Fibroblast of gingiva (primary cell): ENCODE results near the gene PSMD7.

ENCODE experiments used
- DNase-seq: peaks from one replicate; pipeline ENCODE4 v3.0.0-alpha.2; 2011; ENCODE audit warnings: low read depth

The PSMD7 gene

GRCh38 chr16:74296432-74297144 is at the start of gene PSMD7:
TSS of gene PSMD7 (plus strand) at chr16:74296814. CDS start at chr16:74296915, 101 bp downstream.
- peak; percentile 90 for DNase-seq

- no peak for DNase-seq
These were observed 47.4 kb upstream of the PSMD7 start for GRCh38 chr16:74249254-74249653.

DNA sequence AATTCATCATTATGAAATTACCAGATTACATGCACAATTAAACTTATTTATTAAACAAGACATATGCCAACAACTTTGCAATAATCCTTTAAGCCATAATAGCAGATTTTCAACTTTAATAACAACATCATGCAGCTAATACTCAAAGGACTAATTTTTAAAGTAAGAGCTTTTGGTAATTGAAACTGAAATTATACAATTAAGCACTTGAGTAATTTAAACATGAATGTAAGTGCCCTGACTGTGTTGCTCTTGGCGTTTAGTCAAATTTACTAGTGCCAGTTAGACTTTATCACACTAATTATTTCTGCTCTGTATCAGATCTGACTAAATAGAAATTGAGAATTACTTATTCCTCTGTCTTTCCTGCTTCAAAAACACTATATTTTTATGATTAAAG is 46.8 kb upstream of the PSMD7 start:
- DNase-seq, result no peak

- DNase-seq, result no peak
These were observed 44.3 kb upstream of the PSMD7 start for GRCh38 chr16:74252329-74252728.

DNA sequence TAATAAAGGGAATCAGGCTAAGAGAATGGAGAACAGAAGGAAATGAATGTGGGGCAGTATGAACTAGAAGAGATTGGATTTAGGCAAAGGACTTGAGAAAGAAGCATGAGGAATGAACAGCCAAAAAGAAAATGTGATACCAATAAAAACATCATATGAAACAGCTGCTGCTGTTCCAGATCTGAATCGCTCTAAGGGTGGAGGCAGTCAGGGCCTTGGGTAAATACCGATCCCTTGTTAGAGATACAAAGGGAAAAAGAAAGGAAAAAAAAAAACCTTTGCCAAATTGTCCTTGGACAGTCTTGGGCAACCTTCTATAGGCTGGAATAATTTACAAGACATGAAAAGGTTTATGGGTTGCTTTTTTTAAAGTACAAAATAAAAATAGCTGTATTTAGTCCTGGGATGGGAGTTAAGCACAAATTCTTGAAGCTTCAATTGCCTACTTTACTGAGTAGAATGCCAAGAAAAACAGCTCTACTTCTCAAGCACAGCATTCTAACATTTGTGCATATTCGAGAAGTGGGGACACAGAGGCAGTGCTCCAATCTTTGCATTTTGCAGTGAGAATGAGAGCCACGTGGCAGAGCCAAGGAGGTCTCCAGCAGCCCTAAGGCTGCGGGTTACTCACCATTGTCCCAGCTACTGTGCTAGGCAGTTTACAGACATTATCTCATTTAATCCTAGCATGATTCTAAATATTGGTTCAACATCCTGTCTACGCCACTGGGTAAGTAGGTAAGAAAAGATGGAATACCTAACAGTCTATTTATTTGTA is 43.3 kb upstream of the PSMD7 start:
- no peak for DNase-seq

DNA sequence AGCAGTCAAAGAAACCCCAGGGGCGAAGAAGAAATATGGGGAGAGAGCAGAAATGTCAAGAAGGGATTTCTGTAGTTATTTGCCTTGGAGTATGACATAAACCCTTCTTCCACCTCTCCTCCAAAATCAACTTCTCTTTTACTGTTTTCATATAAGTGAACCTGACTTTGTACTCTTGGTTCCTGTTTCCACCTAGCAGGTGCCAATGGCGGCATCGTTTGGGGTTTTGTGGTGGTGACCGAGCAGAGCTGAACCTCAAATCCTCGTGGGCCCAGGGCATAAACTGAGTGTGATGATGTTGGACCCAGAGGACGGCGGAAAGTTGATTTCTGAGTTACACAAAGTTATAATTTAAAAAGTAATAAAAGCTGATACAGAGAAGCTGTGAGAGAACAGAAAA is 39.6 kb upstream of the PSMD7 start:
- no peak for DNase-seq

DNA sequence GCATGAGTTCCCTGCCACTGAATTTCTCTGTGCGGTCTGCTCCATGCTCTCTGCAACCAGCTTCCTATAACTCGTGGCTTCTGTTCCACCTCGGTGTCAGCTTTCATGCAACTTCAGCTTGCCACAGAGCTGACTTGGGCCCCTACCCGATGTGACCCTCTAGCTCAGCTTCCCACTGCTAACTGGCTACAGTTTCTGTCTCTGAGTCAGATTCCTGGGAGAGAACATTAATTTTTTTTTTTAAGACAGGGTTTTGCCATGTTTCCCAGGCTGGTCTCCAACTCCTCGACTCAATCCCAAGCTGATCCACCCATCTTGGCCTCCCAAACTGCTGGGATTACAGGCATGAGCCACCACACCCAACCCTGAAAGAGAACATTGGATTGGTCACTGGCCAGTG is 35.5 kb upstream of the PSMD7 start:
- DNase-seq, result no peak

DNA sequence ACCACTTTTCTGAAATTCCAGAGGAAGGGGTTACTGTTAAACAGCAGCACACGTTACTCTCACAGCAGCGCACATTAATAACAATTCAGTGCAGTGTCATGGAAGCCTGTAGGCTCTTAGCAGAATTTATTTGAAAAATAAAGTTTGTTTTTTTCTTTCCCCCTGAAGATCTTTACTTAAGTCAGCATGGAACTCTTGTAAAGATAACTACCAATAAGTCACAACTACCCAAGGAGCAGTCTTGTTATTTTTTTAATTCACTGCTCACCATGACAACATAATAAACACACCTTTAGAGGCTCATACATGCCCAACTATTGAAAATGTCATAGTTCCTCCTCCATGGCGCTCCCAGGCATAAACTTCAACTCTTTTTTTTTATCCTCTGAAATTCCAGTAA is 31.8 kb upstream of the PSMD7 start:
- DNase-seq, result no peak

- DNase-seq, result no peak
These were observed 28.2 kb upstream of the PSMD7 start for GRCh38 chr16:74268372-74268782.

GRCh38 chr16:74271872-74272271 is 24.7 kb upstream of the PSMD7 start:
- DNase-seq, result no peak

DNA sequence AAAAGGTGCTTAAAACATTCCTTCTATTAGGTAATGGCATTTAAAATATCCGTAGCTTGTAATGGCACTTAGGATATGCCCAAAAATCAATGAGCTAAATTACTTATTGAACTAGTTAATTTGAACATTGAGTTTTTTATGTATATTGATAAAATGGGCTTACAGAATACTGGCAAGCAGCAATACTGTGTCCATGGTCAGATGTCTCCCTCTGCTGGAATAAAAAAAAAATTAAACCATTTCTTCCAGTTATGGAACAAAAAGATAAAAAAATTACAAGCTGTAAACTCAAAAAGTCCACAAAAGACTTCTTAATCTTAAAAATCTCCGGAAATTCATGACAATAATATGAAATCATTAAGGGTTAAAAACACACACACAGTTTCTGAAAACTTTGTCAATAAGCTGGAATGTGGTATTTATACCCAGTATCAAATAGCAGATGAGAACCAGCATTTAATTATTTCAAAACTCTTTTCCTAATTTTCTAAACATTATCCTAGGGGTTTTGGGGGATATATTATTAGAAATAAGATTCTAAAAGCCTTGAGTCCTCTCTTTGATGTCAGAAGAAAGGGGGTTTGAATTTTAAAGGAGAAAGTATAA is 21.5 kb upstream of the PSMD7 start:
- DNase-seq, result no peak

DNA sequence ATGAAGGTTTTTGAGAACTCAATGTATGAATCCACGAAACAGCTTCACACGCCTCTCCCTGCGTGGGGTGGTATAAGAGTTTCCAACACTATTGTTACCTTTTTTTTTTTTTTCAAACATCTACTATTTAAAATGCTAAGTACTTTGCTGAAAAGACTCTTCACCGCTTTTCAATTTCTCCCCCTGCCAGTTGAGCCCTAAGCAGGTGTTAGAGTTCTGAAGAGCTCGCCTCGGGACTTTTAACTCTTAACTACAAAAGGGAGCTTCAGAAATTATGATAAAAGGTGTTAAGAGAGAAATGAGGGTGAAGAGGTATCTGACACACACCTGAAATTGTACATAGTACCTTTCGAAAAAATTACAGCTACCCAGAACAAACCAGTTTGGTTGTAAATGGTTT is 20.9 kb upstream of the PSMD7 start:
- DNase-seq, result no peak

DNA sequence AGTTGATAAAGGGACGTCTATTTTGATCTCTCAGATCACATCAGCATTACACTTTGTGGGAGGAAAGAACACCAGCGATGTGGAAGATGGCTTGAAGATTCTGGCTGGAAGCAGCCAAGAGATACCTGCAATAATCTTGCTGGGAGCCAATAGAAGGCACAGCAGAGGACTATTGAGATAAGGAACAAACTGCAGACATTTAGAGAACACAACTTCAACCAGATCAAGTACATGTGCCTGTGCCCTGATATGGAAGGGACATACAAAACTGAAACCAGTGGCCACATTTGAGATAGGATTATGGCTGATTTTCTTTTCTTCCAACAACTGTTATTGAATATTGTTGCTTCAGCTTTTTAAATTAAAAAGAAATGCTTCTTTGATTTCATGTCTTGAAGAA is 18.6 kb upstream of the PSMD7 start:
- DNase-seq, result no peak

DNA sequence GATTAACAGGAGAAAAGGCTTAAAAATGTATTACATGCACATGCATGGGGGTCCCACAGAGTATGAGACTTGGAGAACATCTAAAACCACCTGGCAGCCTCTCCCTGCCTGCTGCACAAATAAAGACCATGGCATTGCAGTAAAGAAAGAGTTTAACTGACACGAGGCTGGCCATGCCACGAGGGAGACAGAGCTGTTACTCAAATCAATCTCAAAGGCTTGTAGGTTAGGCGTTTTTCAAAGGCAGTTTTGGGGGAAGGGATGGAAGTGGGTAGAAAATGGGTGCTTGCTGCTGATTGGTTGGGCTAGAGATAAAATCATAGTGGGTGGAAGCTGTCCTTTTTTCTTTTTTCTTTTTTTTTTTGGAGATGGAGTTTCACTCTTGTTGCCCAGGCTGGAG is 17.3 kb upstream of the PSMD7 start:
- DNase-seq, result no peak

GRCh38 chr16:74279805-74280204 is 16.8 kb upstream of the PSMD7 start:
- no peak for DNase-seq

DNA sequence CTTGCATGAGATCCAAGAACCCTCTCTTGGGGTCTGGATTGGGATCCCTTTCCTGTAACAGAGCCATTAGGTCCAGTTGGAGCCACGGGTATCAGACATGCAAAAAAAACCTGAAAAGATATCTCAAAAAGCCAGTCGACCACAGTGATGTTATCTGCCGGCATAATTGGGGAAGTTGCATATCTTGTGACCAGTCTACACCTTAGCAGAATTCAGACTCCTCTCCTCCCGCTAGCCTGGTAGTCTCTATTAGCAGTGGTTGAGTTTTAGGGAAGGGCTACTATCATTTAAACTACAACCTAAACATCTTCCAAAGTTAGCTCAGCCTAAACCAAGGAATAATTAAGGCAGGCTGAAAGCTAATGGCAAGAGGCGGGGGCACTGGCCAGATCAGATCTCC is 16.2 kb upstream of the PSMD7 start:
- no peak for DNase-seq

DNA sequence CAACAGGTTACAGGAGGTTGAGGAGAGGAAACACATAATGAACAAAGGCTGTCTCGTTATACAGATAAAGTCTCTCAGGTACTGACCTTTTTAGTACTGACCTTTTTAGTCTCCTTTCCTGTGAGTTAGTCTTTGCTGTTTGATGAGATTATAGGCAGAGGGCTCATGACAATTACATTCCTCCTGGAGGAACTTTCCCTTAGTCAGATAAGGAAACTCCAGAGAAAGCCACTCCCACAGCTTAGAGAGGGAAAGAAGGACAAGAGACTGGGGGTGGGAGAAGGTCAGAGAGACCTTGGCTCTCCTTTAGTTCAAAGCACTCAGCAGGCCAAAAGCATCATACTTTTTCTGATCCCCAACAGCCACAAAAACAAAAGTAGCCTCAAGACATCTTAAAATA is 15.3 kb upstream of the PSMD7 start:
- DNase-seq, result no peak

DNA sequence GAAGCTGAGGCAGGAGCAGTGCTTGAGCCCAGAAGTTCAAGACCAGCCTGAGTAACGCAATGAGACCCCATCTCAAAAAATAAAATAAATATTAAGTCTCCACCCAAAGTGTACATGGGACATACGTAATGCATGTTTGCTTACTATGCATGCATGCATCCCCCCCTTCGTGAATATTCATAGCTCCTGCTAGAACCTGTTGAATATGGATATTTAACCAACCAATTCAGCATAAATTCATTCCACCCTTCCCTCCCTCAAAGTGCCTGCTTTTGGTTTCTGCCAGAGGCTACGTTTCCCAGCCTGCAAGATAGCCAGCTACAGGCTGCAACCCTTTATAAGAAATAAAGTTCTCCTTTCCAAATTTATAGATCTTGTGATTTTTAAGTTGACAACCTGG is 12.9 kb upstream of the PSMD7 start:
- DNase-seq, result no peak

DNA sequence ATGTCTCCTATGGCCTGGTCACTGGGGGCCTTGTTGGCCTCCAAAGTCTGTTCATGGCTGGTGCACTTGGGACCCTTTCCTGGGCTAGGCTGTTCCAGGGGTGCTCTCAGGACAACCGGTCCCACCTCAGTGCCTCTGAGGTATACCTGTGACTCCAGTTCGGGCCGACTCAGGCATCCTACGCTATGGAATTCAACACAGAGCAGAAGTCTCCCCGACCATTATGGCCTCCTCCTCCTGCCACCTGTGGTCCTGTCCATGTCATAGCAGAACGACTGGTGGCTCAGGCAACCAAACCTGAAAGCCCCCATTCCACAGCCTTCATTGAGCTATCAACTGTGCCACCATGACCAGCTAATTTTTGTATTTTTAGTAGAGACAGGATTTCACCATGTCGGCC is 8.5 kb upstream of the PSMD7 start:
- no peak for DNase-seq

- DNase-seq, result no peak
These were observed 6.3 kb upstream of the PSMD7 start for GRCh38 chr16:74290356-74290755.

DNA sequence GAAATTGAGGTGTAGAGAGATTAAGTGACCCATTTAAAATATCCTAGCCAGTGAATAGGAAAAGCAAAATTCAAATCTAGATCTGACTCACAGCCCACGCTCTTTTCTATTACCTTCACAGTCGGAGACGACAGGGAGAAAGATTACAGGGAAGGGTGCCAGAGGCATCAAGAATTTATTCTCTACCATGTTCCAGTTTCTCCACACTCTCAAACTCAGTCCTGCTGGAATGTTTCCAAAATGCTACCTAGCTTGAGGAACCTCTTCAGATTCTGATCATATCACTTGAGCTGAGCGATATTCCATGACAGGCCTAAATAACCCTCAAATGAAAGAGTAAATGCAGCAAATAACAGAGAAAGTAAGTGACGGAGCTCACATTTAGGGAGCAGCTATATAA is 5.4 kb upstream of the PSMD7 start:
- no peak for DNase-seq

- peak; percentile 54 for DNase-seq
These were observed 4.9 kb upstream of the PSMD7 start for GRCh38 chr16:74291577-74292208.

DNA sequence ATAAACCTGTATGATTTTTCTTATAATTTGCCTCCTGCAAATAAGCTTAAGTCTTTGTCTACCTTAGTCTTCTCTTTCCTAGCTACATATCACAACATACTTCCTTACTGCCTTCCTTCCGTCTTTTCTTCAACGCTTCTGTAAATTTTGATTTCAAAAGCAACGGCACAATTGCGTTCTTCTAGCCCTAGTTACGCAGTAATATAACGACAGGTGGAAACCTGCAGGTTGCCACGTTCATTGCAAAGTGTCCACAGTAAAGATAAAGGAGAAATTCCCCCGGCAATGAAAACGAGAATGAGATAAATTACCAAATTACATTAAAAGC is 546 bp upstream of the PSMD7 start:
- no peak for DNase-seq
